GM20000 (cell line): ENCODE measurements around the gene POU6F2.

ENCODE experiments used
- DNase-seq: peaks from one replicate; pipeline ENCODE4 v3.0.0; 2012; ENCODE audit warnings: low spot score
- TF ChIP-seq, protein P1 (sequence below): IDR thresholded peaks from 2 replicates; pipeline ENCODE4 v1.5.1; 2012; ENCODE audit warnings: mild to moderate bottlenecking, control low read depth; ENCODE audit errors: extremely low read depth, missing control alignments

The POU6F2 gene

DNA sequence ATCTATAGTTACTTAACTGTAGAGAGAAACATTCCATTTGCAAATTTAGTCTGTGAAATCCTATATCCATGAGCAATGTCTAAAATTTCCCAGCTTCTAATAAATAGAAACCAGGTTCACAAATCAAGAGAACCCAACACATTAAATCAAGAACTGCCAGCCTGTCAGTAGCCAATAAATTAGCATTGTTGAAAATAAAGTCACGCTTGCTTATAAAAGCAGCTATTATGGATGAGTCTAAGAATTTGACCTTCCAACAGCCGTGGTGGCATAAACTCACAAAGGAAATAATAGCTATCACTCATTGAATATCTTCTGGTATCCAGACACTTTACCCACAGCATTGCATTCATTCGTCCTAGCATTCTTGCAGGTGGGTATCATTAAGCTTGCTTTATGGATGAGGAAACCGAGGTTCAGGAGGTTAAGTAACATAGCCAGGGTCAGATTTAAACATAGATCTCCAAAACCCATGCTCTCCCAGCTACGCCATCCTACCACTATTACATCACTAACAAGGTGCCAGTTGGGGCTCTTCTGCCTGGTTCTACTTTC lies 328.4 kb downstream of the POU6F2 start:
- DNase-seq = no peak
- TF ChIP-seq, protein P1, sequence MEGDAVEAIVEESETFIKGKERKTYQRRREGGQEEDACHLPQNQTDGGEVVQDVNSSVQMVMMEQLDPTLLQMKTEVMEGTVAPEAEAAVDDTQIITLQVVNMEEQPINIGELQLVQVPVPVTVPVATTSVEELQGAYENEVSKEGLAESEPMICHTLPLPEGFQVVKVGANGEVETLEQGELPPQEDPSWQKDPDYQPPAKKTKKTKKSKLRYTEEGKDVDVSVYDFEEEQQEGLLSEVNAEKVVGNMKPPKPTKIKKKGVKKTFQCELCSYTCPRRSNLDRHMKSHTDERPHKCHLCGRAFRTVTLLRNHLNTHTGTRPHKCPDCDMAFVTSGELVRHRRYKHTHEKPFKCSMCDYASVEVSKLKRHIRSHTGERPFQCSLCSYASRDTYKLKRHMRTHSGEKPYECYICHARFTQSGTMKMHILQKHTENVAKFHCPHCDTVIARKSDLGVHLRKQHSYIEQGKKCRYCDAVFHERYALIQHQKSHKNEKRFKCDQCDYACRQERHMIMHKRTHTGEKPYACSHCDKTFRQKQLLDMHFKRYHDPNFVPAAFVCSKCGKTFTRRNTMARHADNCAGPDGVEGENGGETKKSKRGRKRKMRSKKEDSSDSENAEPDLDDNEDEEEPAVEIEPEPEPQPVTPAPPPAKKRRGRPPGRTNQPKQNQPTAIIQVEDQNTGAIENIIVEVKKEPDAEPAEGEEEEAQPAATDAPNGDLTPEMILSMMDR = no peak

DNA sequence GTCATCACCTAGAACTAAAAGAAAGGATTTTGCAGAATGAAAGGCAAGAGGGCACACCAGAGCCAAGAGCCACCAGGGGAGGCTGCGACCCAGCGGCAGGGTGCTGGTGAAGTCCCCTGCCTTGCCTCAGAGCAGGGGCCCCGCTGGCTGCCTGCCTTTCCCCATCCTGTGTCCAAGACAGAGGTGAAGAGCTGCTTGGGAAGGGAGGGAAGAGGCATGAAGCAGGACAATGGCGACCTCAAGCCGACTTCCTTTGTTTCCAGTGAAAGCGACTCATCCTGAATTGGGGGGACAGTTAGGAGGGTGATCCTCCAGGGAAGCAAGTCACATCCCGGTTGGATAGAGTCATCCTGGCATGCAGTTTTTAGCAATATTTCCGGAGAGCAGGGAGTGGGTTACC lies 333.0 kb downstream of the POU6F2 start:
- TF ChIP-seq, protein P1 = no peak
- DNase-seq = no peak

DNA sequence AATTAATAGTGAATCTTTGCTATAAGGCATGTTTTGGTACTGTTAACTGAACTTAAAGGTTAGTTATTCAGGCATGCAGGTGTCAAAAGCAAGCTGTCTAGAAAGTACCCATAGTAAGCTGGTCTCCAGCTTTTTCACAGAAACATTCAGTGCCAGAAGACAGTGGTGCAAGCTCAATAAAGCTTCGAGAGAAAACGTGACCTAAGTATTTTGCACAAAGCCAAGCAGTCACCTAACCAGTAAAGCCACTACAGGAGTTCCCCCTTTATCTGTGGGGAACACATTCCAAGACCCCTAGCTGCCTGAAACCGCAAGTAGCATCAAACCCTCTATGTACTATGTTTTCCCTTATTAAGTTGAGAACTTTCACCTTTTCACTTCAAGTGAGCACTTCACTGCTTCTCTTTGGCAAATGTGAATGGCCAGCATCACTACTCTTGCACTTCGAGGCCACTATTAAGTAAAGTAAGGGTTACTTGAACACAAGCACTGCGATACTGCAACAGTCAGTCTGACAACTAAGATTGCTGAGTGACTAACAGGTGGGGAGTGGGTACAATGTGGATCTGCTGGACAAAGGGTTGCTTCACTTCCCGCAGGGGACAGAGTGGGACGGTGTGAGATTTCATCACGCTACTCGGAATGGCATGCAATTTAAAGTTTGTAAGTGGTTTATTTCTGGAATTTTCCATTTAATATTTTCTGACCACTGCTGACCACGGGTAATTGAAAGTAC lies 334.7 kb downstream of the POU6F2 start:
- TF ChIP-seq, protein P1 = no peak

DNA sequence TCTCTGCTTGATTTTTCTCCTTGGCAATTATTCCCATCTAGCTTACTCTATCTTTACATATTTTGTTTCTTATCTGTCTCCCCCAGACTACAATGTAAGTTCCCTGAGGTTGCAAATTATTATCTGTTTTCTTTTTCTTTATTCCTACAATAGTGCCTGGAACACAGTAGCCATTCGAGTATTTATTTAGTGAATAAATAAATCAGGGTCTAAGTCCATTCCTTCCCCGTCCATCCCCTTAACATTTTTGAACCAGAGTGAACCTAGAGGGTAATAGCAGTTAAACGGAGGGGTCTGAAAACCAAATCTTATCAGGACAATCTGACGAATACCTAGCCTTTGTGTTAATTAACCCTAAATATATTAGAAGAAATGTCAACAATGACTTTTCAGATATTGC lies 335.7 kb downstream of the POU6F2 start:
- DNase-seq = no peak
- TF ChIP-seq, protein P1 = no peak

More for the DNA sequence above, 334.7 kb downstream of the POU6F2 start:
- no peak for DNase-seq

DNA sequence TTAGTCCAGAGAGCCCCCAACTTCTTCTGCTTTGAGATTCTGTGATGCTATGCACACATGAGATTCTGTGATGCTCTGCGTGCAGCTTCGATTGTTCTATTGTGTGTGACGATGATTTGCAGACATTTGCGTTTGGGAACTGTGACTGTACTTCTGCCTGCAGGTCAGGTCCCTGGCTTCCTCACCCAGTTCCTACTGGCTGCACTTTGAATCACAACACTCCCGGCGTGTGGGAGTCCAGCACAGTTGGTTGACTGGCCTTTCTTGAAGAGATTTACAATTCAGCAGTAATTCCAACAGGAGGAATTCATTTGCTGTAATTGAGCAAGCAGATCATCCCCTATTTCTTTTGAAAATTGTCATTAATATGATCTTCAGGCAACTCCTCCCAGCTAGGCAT lies 336.3 kb downstream of the POU6F2 start:
- TF ChIP-seq, protein P1 = no peak

DNA sequence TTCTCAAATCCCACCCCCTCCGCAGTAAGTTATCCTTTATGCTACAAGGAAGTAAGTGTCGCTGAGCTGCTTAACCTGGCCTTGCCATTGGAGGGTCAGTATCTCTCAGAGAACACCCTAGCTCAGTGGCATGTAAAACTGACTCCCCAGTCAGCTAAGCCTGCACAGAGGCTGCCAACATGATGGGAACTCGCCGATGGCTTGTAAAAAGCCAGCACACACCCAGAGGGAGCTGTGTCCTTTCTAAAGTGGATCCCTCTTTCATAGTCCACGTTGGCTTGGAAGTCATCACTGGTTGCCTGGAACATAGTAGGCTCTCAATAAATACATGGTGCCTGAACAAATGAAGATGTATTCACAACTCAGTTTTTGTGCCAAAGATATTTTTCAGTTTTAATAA lies 339.4 kb downstream of the POU6F2 start:
- TF ChIP-seq, protein P1 = no peak
- DNase-seq = no peak

More for the DNA sequence above, 336.3 kb downstream of the POU6F2 start:
- DNase-seq = no peak

DNA sequence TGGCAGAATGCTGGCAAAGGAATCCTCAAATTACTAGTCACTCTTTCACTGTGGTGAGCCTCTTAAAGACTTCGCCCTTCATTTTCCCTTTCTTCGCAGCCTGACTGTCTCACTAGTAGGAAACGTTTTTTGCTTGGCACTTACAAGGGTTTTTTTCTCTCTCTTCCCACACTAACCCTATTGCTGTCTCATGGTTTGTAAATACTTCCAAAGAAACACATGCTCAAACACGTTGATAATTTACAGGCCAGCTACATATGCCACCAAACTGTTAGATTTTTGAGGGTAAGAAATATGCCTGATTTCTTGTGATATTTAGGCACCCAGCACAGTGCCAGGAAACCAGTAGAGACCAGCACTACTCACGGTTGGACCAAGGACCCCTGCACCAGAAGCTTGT lies 340.2 kb downstream of the POU6F2 start:
- TF ChIP-seq, protein P1 = no peak
- DNase-seq = no peak
